Measurements from ENCODE around the gene CYP4V2.

DNA sequence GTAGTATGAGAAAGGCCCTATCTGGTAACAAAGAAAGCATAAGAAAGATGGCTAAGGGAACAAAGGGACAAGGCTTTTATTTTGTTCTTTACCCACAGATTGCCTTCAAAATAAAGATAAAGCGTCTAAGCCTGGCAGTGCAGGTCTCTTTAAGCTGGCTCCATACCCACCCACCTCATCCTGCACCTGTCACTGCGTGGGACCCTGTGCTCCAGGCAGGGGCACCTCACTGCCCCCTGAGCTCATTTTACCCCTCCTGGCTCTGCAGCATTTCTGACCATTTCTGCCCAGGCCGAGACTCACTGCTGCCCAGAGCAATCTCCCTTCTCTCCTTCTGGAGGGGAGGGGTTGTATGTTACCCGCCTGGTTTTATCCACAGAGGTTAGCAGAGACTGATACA is 1.7 kb upstream of the CYP4V2 start:
- no peak for TF ChIP-seq POLR2A (IDR thresholded peaks at IDR 0.05; ENCODE audit: low read depth, low read length)
- no peak for TF ChIP-seq TAF1 (IDR thresholded peaks at IDR 0.05; ENCODE audit: borderline replicate concordance, low read depth, low read length)
